Liver (tissue), 9 donors: ENCODE measurements around the gene ERC2. TPM values are rescaled to one million over a fixed set of nuclear protein-coding genes. Genes with fewer than 3 reads are reported as not detected.

Experiments used
- DNase-seq: peaks from one replicate; pipeline ENCODE4 v3.0.0-alpha.2; 2017; ENCODE audit warnings: low spot score
- H3K27ac ChIP-seq, 2 donors: one replicate each; pipeline ENCODE4 v1.7.0; 2013; ENCODE audit warnings: inconsistent platforms in 2 of 2, low read length in 2 of 2, control low read depth in 1 of 2, low read depth in 1 of 2, mild to moderate bottlenecking in 1 of 2
- H3K27me3 ChIP-seq, 4 donors: one replicate each; pipeline versions ENCODE4 v1.6.1 to v1.7.0; 2013; ENCODE audit warnings: low read length in 3 of 4, inconsistent platforms in 1 of 4, mild to moderate bottlenecking in 1 of 4, moderate library complexity in 1 of 4; ENCODE audit not compliant: control insufficient read depth in 4 of 4, insufficient read depth in 4 of 4
- H3K36me3 ChIP-seq, 4 donors: one replicate each; pipeline versions ENCODE4 v1.6.1 to v1.7.0; 2013; ENCODE audit warnings: low read length in 3 of 4, mild to moderate bottlenecking in 3 of 4, low read depth in 1 of 4, moderate library complexity in 1 of 4; ENCODE audit not compliant: control insufficient read depth in 4 of 4, insufficient read depth in 3 of 4
- H3K4me1 ChIP-seq, 4 donors: one replicate each; pipeline versions ENCODE4 v1.6.1 to v1.7.0; 2013; ENCODE audit warnings: low read length in 3 of 4, mild to moderate bottlenecking in 3 of 4, moderate library complexity in 1 of 4; ENCODE audit not compliant: control insufficient read depth in 4 of 4, insufficient read depth in 4 of 4
- H3K4me3 ChIP-seq, 3 donors: one replicate each; pipeline versions ENCODE4 v1.6.1 to v1.7.0; 2013; ENCODE audit warnings: low read length in 3 of 3, control low read depth in 1 of 3, low read depth in 1 of 3, mild to moderate bottlenecking in 1 of 3
- H3K9ac ChIP-seq, 2 donors: one replicate each; pipeline ENCODE4 v1.7.0; 2013; ENCODE audit warnings: low read length in 2 of 2, mild to moderate bottlenecking in 2 of 2, moderate library complexity in 2 of 2, control low read depth in 1 of 2, low read depth in 1 of 2
- H3K9me3 ChIP-seq, 4 donors: one replicate each; pipeline versions ENCODE4 v1.6.1 to v1.7.0; 2013; ENCODE audit warnings: low read length in 3 of 4; ENCODE audit not compliant: control insufficient read depth in 4 of 4
- ATF3 ChIP-seq: IDR thresholded peaks from 2 replicates; pipeline ENCODE4 v1.6.1; 2016; ENCODE audit warnings: antibody characterized with exemption
- EGR1 ChIP-seq, 2 donors: IDR thresholded peaks; 2 replicates each; pipeline ENCODE4 v1.6.1; 2016 to 2018; ENCODE audit warnings: antibody characterized with exemption in 2 of 2, low read depth in 2 of 2
- FOXA1 ChIP-seq: IDR thresholded peaks from 2 replicates; pipeline ENCODE4 v1.6.1; 2016; ENCODE audit warnings: antibody characterized with exemption
- FOXA2 ChIP-seq: IDR thresholded peaks from 2 replicates; pipeline ENCODE4 v1.6.1; 2016; ENCODE audit warnings: antibody characterized with exemption
- GABPA ChIP-seq, 2 donors: IDR thresholded peaks in 1 of 2; conservative IDR thresholded peaks in 1 of 2; 2 replicates each; pipeline ENCODE4 v1.6.1; 2016; ENCODE audit warnings: antibody characterized with exemption in 2 of 2, mild to moderate bottlenecking in 1 of 2, moderate library complexity in 1 of 2
- HNF4A ChIP-seq, 2 donors: conservative IDR thresholded peaks; 2 replicates each; pipeline ENCODE4 v1.6.1; 2016; ENCODE audit warnings: antibody characterized with exemption in 2 of 2, mild to moderate bottlenecking in 2 of 2
- HNF4G ChIP-seq: IDR thresholded peaks from 2 replicates; pipeline ENCODE4 v1.6.1; 2016; ENCODE audit warnings: antibody characterized with exemption
- JUND ChIP-seq, 2 donors: IDR thresholded peaks; 2 replicates each; pipeline ENCODE4 v1.6.1; 2016; ENCODE audit warnings: antibody characterized with exemption in 2 of 2
- MAX ChIP-seq: IDR thresholded peaks from 2 replicates; pipeline ENCODE4 v1.6.1; 2016; ENCODE audit warnings: antibody characterized with exemption
- RAD21 ChIP-seq, 2 donors: IDR thresholded peaks; 2 replicates each; pipeline ENCODE4 v1.6.1; 2016; ENCODE audit warnings: antibody characterized with exemption in 2 of 2, mild to moderate bottlenecking in 2 of 2
- REST ChIP-seq: IDR thresholded peaks from 2 replicates; pipeline ENCODE4 v1.6.1; 2016; ENCODE audit warnings: antibody characterized with exemption, mild to moderate bottlenecking
- RXRA ChIP-seq, 2 donors: IDR thresholded peaks; 2 replicates each; pipeline ENCODE4 v1.6.1; 2017 to 2018; ENCODE audit warnings: antibody characterized with exemption in 2 of 2, mild to moderate bottlenecking in 1 of 2
- YY1 ChIP-seq: IDR thresholded peaks from 2 replicates; pipeline ENCODE4 v1.6.1; 2016; ENCODE audit warnings: antibody characterized with exemption, mild to moderate bottlenecking
- ZBTB33 ChIP-seq: IDR thresholded peaks from 2 replicates; pipeline ENCODE4 v1.6.1; 2016; ENCODE audit warnings: antibody characterized with exemption
- WGBS: extraction: QIAGEN DNeasy Blood & Tissue Kit; methylation state at CpG from one replicate; pipeline ENCODE4 v1.1.7; 2013; 5-methylcytosine and 5-hydroxymethylcytosine counted together
- polyA plus RNA-seq, 2 donors: library from polyadenylated mRNA; stranded (reverse) in 1 of 2; unstranded in 1 of 2; fragments of 200-250 nt in 1 of 2; fragments of >200 nt in 1 of 2; fragmentation: Nextera tagmentation in 1 of 2; extraction: Ambion mirVana in 1 of 2; gene quantifications; one replicate each; pipeline versions ENCODE4 v1.2.1 to v1.2.3, GENCODE V29; 2013 to 2015
- total RNA-seq, 2 donors: library from RNA; depleted of rRNA; stranded (reverse); fragments of >200 nt; gene quantifications; one replicate each; pipeline ENCODE4 v1.2.3, GENCODE V29; 2014
- donor health status: healthy.
- donor health status: healthy.
- donor health status: healthy.
- donor health status: healthy.
- donor health status: healthy.

Gene ERC2
- total and polyA plus RNA-seq, 4 donors: 0.14 to 0.25 TPM; not detected in 2

- 80% methylated on average over 11 of the region's 11 CpGs for WGBS
Observed at GRCh38 chr3:55686426-55687254, 781.6 kb downstream of the ERC2 start.

More at GRCh38 chr3:55686426-55687254, 781.6 kb downstream of the ERC2 start:
- TF ChIP-seq JUND (IDR thresholded peaks at IDR 0.05): no peak
- no peak for TF ChIP-seq EGR1 (IDR thresholded peaks at IDR 0.05; ENCODE audit: low read depth in 2 of 2)
- TF ChIP-seq REST: no peak
- no peak for TF ChIP-seq HNF4A (conservative IDR thresholded peaks at IDR 0.05)
- no peak for TF ChIP-seq FOXA1
- TF ChIP-seq HNF4G: no peak
- no peak for TF ChIP-seq MAX
- TF ChIP-seq ATF3: no peak
- TF ChIP-seq ZBTB33: no peak
- TF ChIP-seq GABPA (IDR thresholded peaks at IDR 0.05 in 1 of 2, conservative IDR thresholded peaks at IDR 0.05 in 1 of 2): no peak
- no peak for TF ChIP-seq YY1
- TF ChIP-seq RXRA (IDR thresholded peaks at IDR 0.05): no peak
- no peak for TF ChIP-seq RAD21 (IDR thresholded peaks at IDR 0.05)
- TF ChIP-seq FOXA2: no peak
- Histone ChIP-seq H3K27ac (no peak overlapping the region), H3K27me3 (no peaks in the 10 kb centered on the region), H3K9ac (no peak overlapping the region), H3K4me3 (no peak overlapping the region), H3K36me3 (no peaks in the 10 kb centered on the region), H3K4me1 (no peaks in the 10 kb centered on the region), H3K9me3 (no peaks in the 10 kb centered on the region)
- no peak for DNase-seq
